Osteoblast (primary cell): ENCODE results near the gene FAF1. TPM values are rescaled to one million over a fixed set of nuclear protein-coding genes. Genes with fewer than 3 reads are reported as not detected.

Source experiments
- DNase-seq: peaks from one replicate; pipeline ENCODE4 v3.0.0; 2011; ENCODE audit warnings: low spot score, mixed read lengths; ENCODE audit not compliant: insufficient read length; ENCODE audit errors: missing footprints
- H2AFZ ChIP-seq: 2 replicates; pipeline ENCODE4 v1.6.0; 2011; ENCODE audit warnings: mild to moderate bottlenecking, low read length
- H3K27ac ChIP-seq: 2 replicates; pipeline ENCODE4 v1.5.1; 2011; ENCODE audit warnings: mild to moderate bottlenecking, low read depth, low read length, moderate library complexity
- H3K27me3 ChIP-seq: 2 replicates; pipeline ENCODE4 v1.6.0; 2012; ENCODE audit warnings: mild to moderate bottlenecking, control low read depth, inconsistent platforms, low read length, moderate library complexity; ENCODE audit not compliant: insufficient read depth
- H3K36me3 ChIP-seq: 2 replicates; pipeline ENCODE4 v1.5.1; 2011; ENCODE audit warnings: mild to moderate bottlenecking, low read length, control low read depth, moderate library complexity; ENCODE audit not compliant: insufficient read depth
- H3K4me1 ChIP-seq: 2 replicates; pipeline ENCODE4 v1.5.1; 2011; ENCODE audit warnings: mild to moderate bottlenecking, low read length, control low read depth, moderate library complexity; ENCODE audit not compliant: insufficient read depth
- H3K4me2 ChIP-seq: 2 replicates; pipeline ENCODE4 v1.6.0; 2011; ENCODE audit warnings: mild to moderate bottlenecking, low read length; ENCODE audit not compliant: insufficient read depth
- H3K4me3 ChIP-seq: fragments of 200-600 bp; sonication (generic); 3 replicates; pipeline ENCODE4 v1.5.1; 2012; ENCODE audit warnings: mild to moderate bottlenecking, low read length, inconsistent platforms; ENCODE audit not compliant: insufficient read depth
- H3K79me2 ChIP-seq: 2 replicates; pipeline ENCODE4 v1.6.0; 2012; ENCODE audit warnings: mild to moderate bottlenecking, low read length, control low read depth, inconsistent platforms; ENCODE audit not compliant: insufficient read depth
- H3K9me3 ChIP-seq: 2 replicates; pipeline ENCODE4 v1.5.1; 2011; ENCODE audit warnings: low read depth, low read length, control low read depth
- H4K20me1 ChIP-seq: 2 replicates; pipeline ENCODE4 v1.6.0; 2012; ENCODE audit warnings: mild to moderate bottlenecking, low read length, control low read depth; ENCODE audit not compliant: insufficient read depth
- CTCF ChIP-seq: IDR thresholded peaks from 2 replicates; pipeline ENCODE4 v1.5.1; 2011; ENCODE audit warnings: mild to moderate bottlenecking, low read depth, low read length, moderate library complexity; ENCODE audit errors: extremely low read depth
- total RNA-seq: library from RNA; depleted of rRNA; stranded (reverse); fragments of >200 nt; gene quantifications from 2 replicates; pipeline ENCODE4 v1.2.3, GENCODE V29; 2012

The FAF1 gene
- total RNA-seq, 1 donor, result 40.5 TPM

- TF ChIP-seq CTCF, result no peak
- H4K20me1 ChIP-seq, result no peaks in the 10 kb centered on the region
- no peak overlapping the region for H2AFZ ChIP-seq
- no peak overlapping the region for H3K4me2 ChIP-seq
- no peaks in the 10 kb centered on the region for H3K4me1 ChIP-seq
- no peaks in the 10 kb centered on the region for H3K79me2 ChIP-seq
- H3K27me3 ChIP-seq, result peaks cover 96% of the 10 kb centered on the region
- H3K27ac ChIP-seq, result no peak overlapping the region
- H3K4me3 ChIP-seq, result no peak overlapping the region
- no peaks in the 10 kb centered on the region for H3K9me3 ChIP-seq
- no peaks in the 10 kb centered on the region for H3K36me3 ChIP-seq
- peak; percentile 74 for DNase-seq
These were observed 542.0 kb downstream of the FAF1 start for GRCh38 chr1:50417946-50418599.

- H3K79me2 ChIP-seq, result no peaks in the 10 kb centered on the region
- H3K9me3 ChIP-seq, result no peaks in the 10 kb centered on the region
- H3K4me1 ChIP-seq, result no peaks in the 10 kb centered on the region
- H3K36me3 ChIP-seq, result no peaks in the 10 kb centered on the region
- H2AFZ ChIP-seq, result no peak overlapping the region
- H3K27ac ChIP-seq, result no peak overlapping the region
- no peaks in the 10 kb centered on the region for H4K20me1 ChIP-seq
- H3K4me3 ChIP-seq, result no peak overlapping the region
- H3K4me2 ChIP-seq, result no peak overlapping the region
- peaks cover 95% of the 10 kb centered on the region for H3K27me3 ChIP-seq
- peak; percentile 59 for DNase-seq
- no peak for TF ChIP-seq CTCF
These were observed 542.6 kb downstream of the FAF1 start for GRCh38 chr1:50417507-50417906.

- H3K4me2 ChIP-seq, result peak overlapping the region; percentile 9
These were observed 543.3 kb downstream of the FAF1 start for GRCh38 chr1:50416553-50417453.

More at GRCh38 chr1:50416553-50417453, 543.3 kb downstream of the FAF1 start:
- TF ChIP-seq CTCF, result no peak
- no peaks in the 10 kb centered on the region for H3K79me2 ChIP-seq
- H3K9me3 ChIP-seq, result no peaks in the 10 kb centered on the region
- H3K27me3 ChIP-seq, result peaks cover 91% of the 10 kb centered on the region
- peak; percentile 87 for DNase-seq
- no peak overlapping the region for H3K27ac ChIP-seq
- peak overlapping the region; percentile 13 for H3K4me3 ChIP-seq
- no peaks in the 10 kb centered on the region for H3K4me1 ChIP-seq
- H2AFZ ChIP-seq, result no peak overlapping the region
- no peaks in the 10 kb centered on the region for H4K20me1 ChIP-seq
- H3K36me3 ChIP-seq, result no peaks in the 10 kb centered on the region
